ENCODE data around the gene DOCK3.

Gene DOCK3

DNA sequence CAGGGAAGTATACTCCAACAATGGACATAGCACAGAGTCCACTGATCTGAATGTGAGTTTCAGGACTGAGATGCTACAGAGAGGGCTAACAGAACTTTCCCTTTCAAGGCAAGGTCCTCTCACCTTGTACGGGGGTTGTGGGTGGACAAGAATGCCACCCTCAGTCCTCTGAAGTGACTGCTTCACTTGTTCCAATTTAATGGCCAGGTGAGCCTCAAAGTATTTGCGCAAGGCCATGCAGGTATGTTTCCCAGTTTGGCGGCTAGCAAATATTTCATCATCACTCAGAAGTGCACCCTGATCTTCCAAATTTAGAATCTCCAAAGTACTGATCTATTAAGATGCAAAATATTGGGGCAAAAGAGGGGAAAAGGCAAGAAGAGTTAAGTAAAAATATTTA is 754.4 kb downstream of the DOCK3 start:
- DNase-seq (ENCODE audit: low spot score): no peak

All from CD4-positive, alpha-beta T cell treated with Interleukin-15 for 4 hours (primary cell).